Endothelial cell of umbilical vein (primary cell): Measurements from ENCODE around the gene ADGRG1. TPM values are rescaled to one million over a fixed set of nuclear protein-coding genes. Genes with fewer than 3 reads are reported as not detected.
A peak's percentile ranks its signal among the peaks of the same experiment; 100 is the strongest.

Experiments used
- BruUV-seq: library from RNA; stranded (reverse); fragments of 400-500 nt; replicated peaks from 2 replicates; lab custom pipeline; 2021; lab: Mats Ljungman, UMichigan
- CTCF ChIA-PET: fragments of 300-600, 350-600 bp; sonication (Branson Sonifier 250); formaldehyde crosslinking; loops from one replicate; lab custom pipeline; 2021; ENCODE audit warnings: antibody characterized with exemption, inconsistent platforms; lab: Charles Lee
- POLR2A ChIA-PET: fragments of 300-600, 350-600 bp; sonication (Branson Sonifier 250); formaldehyde crosslinking; loops from one replicate; lab custom pipeline; 2021; ENCODE audit warnings: antibody characterized with exemption, inconsistent platforms; lab: Charles Lee
- DNase-seq: peaks from one replicate; pipeline ENCODE4 v3.0.0-alpha.2; 2011; ENCODE audit warnings: low read depth, low spot score
- FAIRE-seq: peaks from 2 replicates; lab custom pipeline; 2011; peaks lifted over from hg19 to GRCh38; lab: Jason Lieb, UNC
- H2AFZ ChIP-seq: 2 replicates; pipeline ENCODE4 v1.6.0; 2012; ENCODE audit warnings: low read depth, low read length, control low read depth, inconsistent platforms
- H3K27ac ChIP-seq: 2 replicates; pipeline ENCODE4 v1.5.1; 2011; ENCODE audit warnings: low read depth, mild to moderate bottlenecking, control low read depth, low read length, moderate library complexity; ENCODE audit not compliant: insufficient read depth
- H3K27me3 ChIP-seq, 2 experiments: 2 replicates each; pipeline versions ENCODE4 v1.6.0 to v1.6.1; 2011; ENCODE audit warnings: low read length in 2 of 2, mixed read lengths in 1 of 2; ENCODE audit not compliant: control insufficient read depth in 2 of 2, insufficient read depth in 2 of 2
- H3K36me3 ChIP-seq, 2 experiments: 2 replicates in 1 of 2; 3 replicates in 1 of 2; pipeline ENCODE4 v1.5.1; 2011; ENCODE audit warnings: low read length in 2 of 2, mild to moderate bottlenecking in 1 of 2, moderate library complexity in 1 of 2; ENCODE audit not compliant: control insufficient read depth in 2 of 2, insufficient read depth in 2 of 2; ENCODE audit errors: extremely low read depth in 1 of 2
- H3K4me1 ChIP-seq: 3 replicates; pipeline ENCODE4 v1.5.1; 2011; ENCODE audit warnings: mild to moderate bottlenecking, low read length; ENCODE audit not compliant: control insufficient read depth, insufficient read depth; ENCODE audit errors: extremely low read depth
- H3K4me2 ChIP-seq: 2 replicates; pipeline ENCODE4 v1.6.1; 2011; ENCODE audit warnings: low read length, control low read depth, mixed read lengths; ENCODE audit not compliant: insufficient read depth
- H3K4me3 ChIP-seq, 3 experiments: fragments of 200-600 bp in 1 of 3; sonication (generic), shearing (Covaris generic) in 1 of 3; replicated peaks in 1 of 3; 2 replicates each; pipeline ENCODE4 v1.5.1; 2011 to 2016; ENCODE audit warnings: control low read depth in 3 of 3, low read length in 3 of 3, mild to moderate bottlenecking in 2 of 3, inconsistent platforms in 1 of 3, low read depth in 1 of 3, moderate library complexity in 1 of 3; ENCODE audit not compliant: insufficient read depth in 1 of 3
- H3K79me2 ChIP-seq: 2 replicates; pipeline ENCODE4 v1.6.0; 2012; ENCODE audit warnings: low read length, inconsistent platforms; ENCODE audit not compliant: control insufficient read depth, insufficient read depth
- H3K9ac ChIP-seq: replicated peaks from 2 replicates; pipeline ENCODE3; 2011; ENCODE audit warnings: low read length, control low read depth; ENCODE audit not compliant: insufficient read depth; ENCODE audit errors: extremely low read depth
- H3K9me1 ChIP-seq: replicated peaks from 3 replicates; pipeline ENCODE4 v1.6.0; 2011; ENCODE audit warnings: mild to moderate bottlenecking, low read length; ENCODE audit not compliant: control insufficient read depth, insufficient read depth; ENCODE audit errors: extremely low read depth
- H3K9me3 ChIP-seq: replicated peaks from 2 replicates; pipeline ENCODE4 v1.5.1; 2012; ENCODE audit warnings: low read length, inconsistent platforms; ENCODE audit not compliant: control insufficient read depth, insufficient read depth
- H4K20me1 ChIP-seq: replicated peaks from 2 replicates; pipeline ENCODE3; 2011; ENCODE audit warnings: mild to moderate bottlenecking, low read length; ENCODE audit not compliant: control insufficient read depth, insufficient read depth; ENCODE audit errors: extremely low read depth
- CTCF ChIP-seq, 2 donors: IDR thresholded peaks; 1 replicate in 1 of 2; 2 replicates in 1 of 2; pipeline ENCODE4 v1.5.1; 2011; ENCODE audit warnings: low read length in 2 of 2, mild to moderate bottlenecking in 2 of 2, moderate library complexity in 2 of 2, control low read depth in 1 of 2, inconsistent platforms in 1 of 2, low read depth in 1 of 2; ENCODE audit not compliant: insufficient read depth in 1 of 2; ENCODE audit errors: extremely low read depth in 1 of 2
- EZH2 ChIP-seq: IDR thresholded peaks from 2 replicates; pipeline ENCODE4 v1.6.1; 2012; ENCODE audit warnings: borderline replicate concordance, low read depth, mild to moderate bottlenecking, moderate library complexity, low read length, inconsistent platforms; ENCODE audit not compliant: severe bottlenecking
- FOS ChIP-seq: IDR thresholded peaks from 2 replicates; pipeline ENCODE4 v1.6.1; 2011; ENCODE audit warnings: mild to moderate bottlenecking, low read length, moderate library complexity, borderline replicate concordance; ENCODE audit not compliant: insufficient read depth
- GATA2 ChIP-seq: IDR thresholded peaks from 2 replicates; pipeline ENCODE4 v1.7.0; 2011; ENCODE audit warnings: low read depth, mild to moderate bottlenecking, moderate library complexity, mixed read lengths, low read length; ENCODE audit not compliant: insufficient read length, insufficient read depth
- JUN ChIP-seq: IDR thresholded peaks from 2 replicates; pipeline ENCODE4 v1.6.1; 2011; ENCODE audit warnings: borderline replicate concordance, low read depth; ENCODE audit not compliant: insufficient read length, insufficient read depth
- MAX ChIP-seq: IDR thresholded peaks from 2 replicates; pipeline ENCODE4 v1.6.1; 2011; ENCODE audit not compliant: insufficient read depth, insufficient read length
- MYC ChIP-seq: IDR thresholded peaks from one replicate; pipeline ENCODE4 v1.6.1; 2011; ENCODE audit warnings: mild to moderate bottlenecking, low read depth, low read length
- POLR2A ChIP-seq: IDR thresholded peaks from 2 replicates; pipeline ENCODE4 v1.6.1; 2012; ENCODE audit warnings: low read depth, mild to moderate bottlenecking, control low read depth, low read length
- POLR2AphosphoS5 ChIP-seq: IDR thresholded peaks from 2 replicates; pipeline ENCODE4 v1.6.1; 2012; ENCODE audit warnings: low read depth, mild to moderate bottlenecking, control low read depth, low read length, moderate library complexity; ENCODE audit not compliant: insufficient read depth
- dilution Hi-C: fragments of 300-500 bp; cut with MboI; formaldehyde crosslinking; loops from one replicate; pipeline ENCODE4 v1.15.0; 2019; ENCODE audit warnings: low sequenced_read_pairs; ENCODE audit not compliant: extremely low pct_ligation_motif_present
- intact Hi-C: fragments of 100-400 bp; cut with micrococcal nuclease; formaldehyde crosslinking; loops from one replicate; pipeline ENCODE4 v1.10.0; 2022
- polyA plus RNA-seq, 4 experiments: library from polyadenylated mRNA; depleted of rRNA in 3 of 4; stranded (reverse) in 3 of 4; unstranded in 1 of 4; fragments of >200 nt; gene quantifications; 2 replicates each; pipeline versions ENCODE4 v1.2.1 to v1.2.3, GENCODE V29; 2011 to 2012; ENCODE audit warnings: missing spikeins in 1 of 4
- total RNA-seq: library from RNA; stranded (reverse); gene quantifications from 2 replicates; pipeline ENCODE4 v1.2.3, GENCODE V29; 2021

The ADGRG1 gene
- total and polyA plus RNA-seq, 2 donors (not counting 3 experiments of a cell fraction or from before 2014, with no cell fraction given), result 45.6 to 92.5 TPM

GRCh38 chr16:57629516-57630406 lies 1.3 kb downstream of the ADGRG1 start:
- H3K79me2 ChIP-seq, result peaks cover 62% of the 10 kb centered on the region
- H3K27ac ChIP-seq, result peak overlapping the region; percentile 10
- CTCF ChIA-PET, result interaction anchor here (0.7 to 2.0 kb wide), 3 partner anchors 19 to 39 kb away, joined by 3 to 7 read pairs (median 6); no protein-coding TSS in a partner anchor
- H3K27me3 ChIP-seq, result no peaks in the 10 kb centered on the region
- no peak for DNase-seq
- no peak overlapping the region for H3K9ac ChIP-seq
- H3K4me1 ChIP-seq, result peaks cover 58% of the 10 kb centered on the region
- H4K20me1 ChIP-seq, result no peaks in the 10 kb centered on the region
- intact Hi-C loops, result no loop called here
- no peaks in the 10 kb centered on the region for H3K9me3 ChIP-seq
- no peaks in the 10 kb centered on the region for H3K9me1 ChIP-seq
- POLR2A ChIA-PET, result no interaction called here
- peak overlapping the region; percentile 62 for H3K4me2 ChIP-seq
- dilution Hi-C loops, result no loop called here
- H2AFZ ChIP-seq, result no peak overlapping the region
- peak overlapping the region; percentile 0 to 48 (median 45) for H3K4me3 ChIP-seq
- TF ChIP-seq JUN (no peak), POLR2A (no peak), POLR2AphosphoS5 (no peak), EZH2 (no peak), GATA2 (no peak), MAX (no peak), CTCF (IDR thresholded peaks at IDR 0.05; ENCODE audit: extremely low read depth in 1 of 2, insufficient read depth in 1 of 2, low read depth in 1 of 2, low read length in 2 of 2) (no peak), FOS (no peak), MYC (no peak)
- BruUV-seq, result TSS peak; percentile 25
- FAIRE-seq, result no peak
- no peaks in the 10 kb centered on the region for H3K36me3 ChIP-seq
